GM21529 (cell line): ENCODE data around the gene KIAA0232.
A peak's percentile ranks its signal among the peaks of the same experiment; 100 is the strongest.

ENCODE experiments used
- ATAC-seq: cut with Tn5 transposase; IDR thresholded peaks from one replicate; pipeline ENCODE4 v1.9.1; 2021; ENCODE audit not compliant: unreplicated experiment

The KIAA0232 gene

GRCh38 chr4:6782147-6782845 lies at the start of gene KIAA0232:
Gene KIAA0232, plus strand, starts transcription at chr4:6782727. Its CDS starts 41,727 bp downstream, at chr4:6824454.
- peak; percentile 63 for ATAC-seq

GRCh38 chr4:6733358-6734164 lies 49.0 kb upstream of the KIAA0232 start:
- ATAC-seq, result no peak

- ATAC-seq, result no peak
These were observed 48.3 kb upstream of the KIAA0232 start for GRCh38 chr4:6734165-6734786.

GRCh38 chr4:6739920-6740319 lies 42.6 kb upstream of the KIAA0232 start:
- no peak for ATAC-seq

GRCh38 chr4:6740347-6740746 lies 42.2 kb upstream of the KIAA0232 start:
- ATAC-seq, result no peak

GRCh38 chr4:6742507-6742906 lies 40.0 kb upstream of the KIAA0232 start:
- no peak for ATAC-seq

- no peak for ATAC-seq
These were observed 39.5 kb upstream of the KIAA0232 start for GRCh38 chr4:6742989-6743388.

- ATAC-seq, result no peak
These were observed 35.7 kb upstream of the KIAA0232 start for GRCh38 chr4:6746721-6747293.

GRCh38 chr4:6747294-6748051 lies 35.1 kb upstream of the KIAA0232 start:
- no peak for ATAC-seq

- ATAC-seq, result no peak
These were observed 34.2 kb upstream of the KIAA0232 start for GRCh38 chr4:6748286-6748685.

GRCh38 chr4:6749340-6750171 lies 33.0 kb upstream of the KIAA0232 start:
- ATAC-seq, result no peak

GRCh38 chr4:6750286-6751221 lies 32.0 kb upstream of the KIAA0232 start:
- ATAC-seq, result no peak

GRCh38 chr4:6751611-6752485 lies 30.7 kb upstream of the KIAA0232 start:
- no peak for ATAC-seq

- ATAC-seq, result no peak
These were observed 30.1 kb upstream of the KIAA0232 start for GRCh38 chr4:6752486-6752829.

- ATAC-seq, result no peak
These were observed 29.4 kb upstream of the KIAA0232 start for GRCh38 chr4:6753103-6753560.

- no peak for ATAC-seq
These were observed 28.6 kb upstream of the KIAA0232 start for GRCh38 chr4:6753891-6754290.

- ATAC-seq, result no peak
These were observed 27.9 kb upstream of the KIAA0232 start for GRCh38 chr4:6754481-6755087.
